DMS153 (cell line): ENCODE data around the gene LBR.
A peak's percentile ranks its signal among the peaks of the same experiment; 100 is the strongest.
"Not testable (repeated sequence)": the region's sequence is repeated elsewhere in the genome, so short reads cannot be mapped to it uniquely, and the experiment has no call there.

Source experiments
- DNase-seq: peaks from one replicate; lab custom pipeline; 2025; lab: John Stamatoyannopoulos, UW

The LBR gene

DNA sequence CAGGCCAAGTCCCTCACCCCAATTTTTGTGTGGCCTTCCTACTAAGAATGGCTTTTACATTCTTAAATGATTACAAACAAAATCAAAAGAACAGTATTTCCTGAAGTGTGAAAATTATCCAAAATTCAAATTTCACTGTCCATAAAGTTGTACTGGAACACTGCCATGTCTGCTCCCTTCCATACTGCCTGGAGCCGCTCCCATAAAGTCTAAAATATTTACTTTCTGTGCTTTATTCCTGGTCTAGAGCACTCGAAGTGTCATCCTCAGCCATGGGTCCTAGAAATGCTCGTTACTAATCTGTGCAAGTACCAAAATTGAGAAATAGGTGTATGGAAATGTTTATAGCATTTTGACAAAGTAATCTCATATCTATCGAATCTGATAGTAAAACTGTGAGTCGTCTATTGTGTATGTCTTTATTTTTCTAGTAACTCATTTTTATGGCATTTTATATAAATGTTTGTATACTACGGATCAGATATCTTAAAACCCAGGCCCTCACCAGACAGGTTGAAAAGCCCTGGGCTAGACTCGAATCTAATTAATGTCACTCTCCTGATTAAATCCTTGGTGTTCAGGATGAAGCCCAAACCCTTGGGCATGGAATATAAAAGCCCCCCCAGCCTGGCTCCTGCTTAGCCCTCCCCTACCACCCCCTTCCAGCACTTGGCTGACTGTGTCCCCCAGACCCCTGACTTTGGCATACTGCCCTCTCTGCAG lies 4.9 kb downstream of the LBR start:
- no peak for DNase-seq

DNA sequence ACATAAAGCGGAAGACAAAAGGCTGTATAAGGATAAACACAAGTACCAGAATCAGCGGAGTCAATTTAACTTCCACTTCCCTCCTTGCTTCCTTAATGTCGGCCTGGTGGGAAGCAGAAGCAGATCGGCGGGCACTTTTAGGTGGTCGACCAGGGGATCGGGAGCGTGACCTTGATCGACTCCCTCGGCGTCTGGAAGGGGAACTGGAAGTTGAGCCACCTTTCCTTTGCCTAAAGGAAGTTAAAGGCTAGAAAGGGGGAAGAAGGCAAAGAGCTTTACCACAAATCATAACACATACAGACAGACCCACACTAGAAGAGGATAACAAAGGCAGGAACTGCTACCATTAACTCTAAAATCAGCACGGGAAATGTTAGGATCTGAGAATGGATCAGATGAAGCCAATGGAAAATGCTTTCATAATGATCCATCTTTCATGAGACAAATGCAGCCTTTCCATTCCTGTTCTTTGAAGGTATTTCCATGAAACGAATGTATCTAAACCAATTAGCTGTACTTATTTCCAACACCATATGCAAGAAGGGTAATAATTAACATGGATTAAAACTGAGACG lies 5.7 kb downstream of the LBR start:
- no peak for DNase-seq

DNA sequence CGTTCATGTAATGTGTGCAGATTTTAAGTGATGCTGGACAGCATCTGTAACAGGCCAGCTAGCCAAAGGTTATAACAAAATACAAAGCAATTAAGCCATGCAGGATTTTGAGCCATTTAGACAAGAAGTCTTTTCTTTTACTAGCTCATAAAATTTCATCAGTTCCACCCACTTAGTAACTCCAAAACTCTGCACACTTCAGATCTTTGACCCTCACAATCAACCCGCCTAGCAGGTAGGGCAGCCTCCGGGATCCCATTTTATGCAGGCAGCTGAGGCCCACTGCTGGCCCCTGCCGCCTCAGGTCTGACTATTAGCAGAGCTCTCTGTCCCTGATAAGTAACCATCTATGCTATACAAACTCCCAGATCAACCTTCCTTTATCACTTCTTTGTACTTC lies 9.2 kb downstream of the LBR start:
- no peak for DNase-seq

GRCh38 chr1:225418059-225418458 lies 9.8 kb downstream of the LBR start:
- DNase-seq: peak; percentile 41

DNA sequence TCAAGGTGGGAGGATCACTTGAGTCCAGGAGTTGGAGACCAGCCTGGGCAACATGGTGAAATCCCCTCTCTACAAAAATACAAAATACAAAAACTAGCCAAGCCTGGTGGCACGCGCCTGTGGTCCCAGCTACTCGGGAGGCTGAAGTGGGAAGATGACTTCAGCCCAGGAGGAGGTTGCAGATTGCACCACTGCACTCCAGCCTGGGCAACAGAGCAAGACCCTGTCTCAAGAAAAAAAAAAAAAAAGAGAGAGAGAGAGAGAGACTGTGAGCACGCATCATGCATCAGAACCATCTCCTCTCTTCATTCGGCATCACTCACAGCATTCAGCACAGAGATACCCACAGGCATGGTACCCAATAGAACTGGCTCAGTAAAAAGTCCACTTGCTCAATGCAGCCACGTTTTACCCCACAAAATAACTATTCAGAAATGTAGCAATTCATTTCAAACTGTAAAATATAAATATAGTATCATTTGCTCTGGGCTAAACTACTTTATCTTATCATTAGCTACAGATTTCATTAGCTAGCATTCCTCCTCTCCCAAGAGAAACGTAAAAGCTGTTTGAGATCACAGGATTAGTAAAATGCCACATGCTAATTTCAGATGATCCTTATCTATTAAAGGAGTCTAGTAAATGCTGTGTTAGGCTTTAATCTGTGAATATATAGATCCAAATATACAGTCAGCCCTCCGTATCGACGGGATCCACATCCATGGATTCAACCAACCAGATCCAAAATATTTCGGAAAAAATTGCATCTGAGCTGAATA lies 11.7 kb downstream of the LBR start:
- DNase-seq: no peak

GRCh38 chr1:225415307-225415706 lies 12.5 kb downstream of the LBR start:
- no peak for DNase-seq

DNA sequence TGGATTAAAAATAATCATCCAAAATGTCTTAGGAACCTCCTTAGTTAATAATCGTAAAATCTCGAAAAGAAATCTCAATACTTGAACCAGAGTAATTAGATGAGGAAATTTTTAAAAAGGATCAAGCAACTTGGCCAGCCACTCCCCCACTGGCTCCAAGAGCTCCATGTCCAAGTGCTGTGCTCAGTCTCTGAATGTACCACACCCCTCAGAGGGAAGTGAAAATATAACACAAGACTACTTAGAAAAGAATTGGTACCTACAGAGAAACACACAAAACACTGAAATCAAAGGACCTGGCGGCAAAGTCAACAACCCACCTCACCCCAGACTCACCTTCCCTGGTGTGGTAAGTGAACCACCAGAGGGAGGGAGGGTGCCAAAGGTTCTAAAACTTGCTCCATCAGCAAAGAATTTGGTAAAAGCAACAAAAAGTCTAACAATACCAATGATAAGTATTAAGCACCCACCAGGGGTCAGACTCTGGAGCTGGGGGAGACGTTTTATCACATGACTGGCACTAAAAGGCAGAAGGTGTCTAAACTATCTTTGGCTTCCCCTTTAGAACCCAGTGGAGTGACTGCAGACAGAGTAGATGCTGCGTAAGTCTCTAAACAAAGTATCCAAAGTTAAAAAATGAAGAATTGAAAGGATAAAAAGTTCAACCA lies 14.0 kb downstream of the LBR start:
- no peak for DNase-seq

DNA sequence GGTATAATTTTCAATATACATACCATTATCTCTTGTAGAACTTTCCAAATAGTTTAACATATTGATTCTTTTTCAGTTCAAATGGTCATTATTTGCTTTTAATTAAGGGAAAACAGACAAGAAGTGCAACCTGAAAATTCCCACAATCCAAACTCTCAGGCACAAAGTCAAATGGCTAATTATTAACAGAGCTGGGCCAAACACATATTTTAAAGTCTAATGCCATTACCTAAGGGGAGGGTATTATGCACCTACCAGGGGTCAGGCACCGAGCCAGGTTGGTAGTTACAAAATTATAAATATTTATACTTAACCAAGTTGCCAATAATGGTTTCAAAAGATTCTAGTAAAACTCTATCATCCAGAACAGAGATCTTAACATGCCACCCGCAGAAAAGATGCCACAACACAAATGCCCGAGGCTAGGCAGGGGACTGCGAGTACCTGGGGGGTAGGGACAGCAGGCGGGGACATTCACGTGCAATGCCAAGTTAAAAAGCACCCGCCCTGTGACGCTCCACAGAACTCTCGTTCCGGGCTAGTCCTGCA lies 15.0 kb downstream of the LBR start:
- DNase-seq: no peak

- DNase-seq: no peak
Measured at GRCh38 chr1:225412321-225412720, 15.5 kb downstream of the LBR start.

- no peak for DNase-seq
Measured at GRCh38 chr1:225410036-225410435, 17.8 kb downstream of the LBR start.

GRCh38 chr1:225409051-225409450 lies 18.8 kb downstream of the LBR start:
- DNase-seq: no peak

DNA sequence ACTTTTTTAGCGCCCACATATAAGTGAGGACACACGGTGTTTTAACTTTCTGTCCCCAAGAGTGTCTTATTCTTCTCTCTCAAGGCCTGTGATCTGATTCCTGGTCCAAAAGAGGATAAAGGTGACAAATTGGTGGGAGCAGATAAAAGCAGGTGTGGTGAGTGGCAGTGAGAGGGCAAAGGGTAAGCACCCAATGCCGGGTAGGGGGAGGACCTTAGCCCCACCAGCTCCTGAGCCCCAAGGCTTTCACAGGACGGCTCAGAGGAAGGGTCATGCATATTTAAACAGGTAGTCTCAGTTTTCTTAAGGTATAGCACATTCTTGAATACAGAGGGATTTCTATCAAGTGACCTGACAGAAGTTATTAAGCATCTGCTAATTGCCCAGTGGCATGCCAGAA lies 19.6 kb downstream of the LBR start:
- no peak for DNase-seq

GRCh38 chr1:225407755-225408154 lies 20.1 kb downstream of the LBR start:
- DNase-seq: no peak

DNA sequence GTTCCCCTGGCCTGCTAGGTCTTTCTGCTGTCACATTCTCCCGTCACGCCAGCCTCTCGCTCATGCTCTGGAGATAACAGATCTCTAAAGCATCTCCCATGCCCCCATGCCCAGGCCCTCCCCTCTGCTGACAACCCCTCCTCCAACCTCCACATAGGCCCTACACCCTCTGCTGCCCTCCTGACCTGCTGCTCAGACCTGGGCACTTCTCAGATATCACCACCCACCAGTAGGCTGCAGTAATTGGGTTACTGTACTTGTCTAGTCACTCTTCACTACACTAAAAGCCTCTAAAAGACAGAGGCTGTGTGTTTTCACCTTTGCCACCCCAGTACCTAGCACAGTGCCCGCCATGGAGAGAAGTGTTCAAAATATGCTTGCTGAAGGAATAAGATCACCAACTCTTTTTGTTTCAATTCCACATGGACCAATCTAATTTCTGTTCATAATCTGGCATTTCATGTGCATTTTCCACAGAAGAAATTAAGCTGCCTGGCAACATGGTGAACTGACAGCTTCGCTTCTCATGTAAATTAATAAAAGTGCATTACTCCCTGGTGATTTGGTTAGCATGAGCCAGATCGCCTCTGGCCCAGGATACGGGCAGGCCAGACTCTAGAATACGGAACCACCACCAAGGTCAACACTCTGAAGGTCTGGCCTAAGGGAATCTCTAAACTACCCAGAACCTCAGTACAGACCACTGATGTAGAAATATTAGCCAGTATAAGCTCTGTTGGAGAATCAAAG lies 20.7 kb downstream of the LBR start:
- no peak for DNase-seq

DNA sequence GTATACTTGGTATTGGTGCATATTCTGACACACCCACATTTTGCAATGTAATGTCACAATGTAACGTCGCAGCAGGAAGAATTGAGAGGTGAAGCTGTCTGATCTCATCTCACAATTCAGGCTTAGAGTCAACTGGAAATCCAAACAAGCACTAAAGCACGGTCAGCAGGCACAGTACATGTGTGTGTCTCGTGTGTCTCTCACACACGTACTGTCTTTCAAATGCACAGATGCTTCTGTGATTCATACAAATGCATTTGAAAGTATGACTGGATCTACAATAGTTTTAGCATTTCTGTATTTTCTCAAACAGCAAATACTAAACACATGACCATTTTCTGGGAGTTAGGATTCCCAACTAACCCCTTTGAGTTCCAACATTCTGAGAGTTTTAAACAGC lies 26.9 kb downstream of the LBR start:
- DNase-seq: no peak

DNA sequence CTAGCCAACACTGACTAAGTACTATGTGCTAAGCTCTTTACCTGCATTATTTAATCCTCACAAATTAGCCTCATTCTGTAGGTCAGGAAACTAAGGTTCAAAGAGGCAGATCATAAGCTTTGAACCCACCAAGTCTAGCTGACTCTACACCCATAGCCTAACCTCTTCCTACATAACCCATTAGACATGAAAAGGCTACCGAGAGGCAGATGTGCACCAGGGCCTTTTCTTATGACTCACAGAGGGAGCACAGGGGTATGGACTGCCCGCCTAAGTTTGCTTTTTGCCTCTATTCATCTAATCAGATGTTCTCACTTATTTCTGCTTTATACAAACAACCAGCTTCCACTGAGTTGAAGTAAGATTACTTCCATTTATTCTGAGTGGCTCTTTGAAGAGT lies 31.5 kb downstream of the LBR start:
- no peak for DNase-seq

DNA sequence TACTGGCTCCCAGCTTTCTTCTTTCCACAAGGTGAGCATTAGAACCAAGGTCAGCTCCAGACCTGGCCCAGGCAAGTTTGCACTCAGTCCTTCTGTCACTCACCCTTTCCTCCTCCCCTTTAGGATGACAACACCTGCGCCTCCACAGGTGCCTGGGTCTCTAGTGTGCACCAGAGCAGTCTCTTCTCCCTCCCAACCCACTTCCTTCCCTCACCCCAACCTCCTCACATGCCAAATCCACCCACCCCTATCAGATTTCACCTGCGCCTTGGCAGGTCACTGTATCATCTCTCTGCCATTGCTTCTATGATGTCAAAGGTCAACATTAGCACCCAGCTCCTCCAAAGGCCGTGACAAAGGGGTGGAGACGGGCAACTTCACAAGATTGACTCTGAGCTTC lies 38.0 kb downstream of the LBR start:
- DNase-seq: no peak

- DNase-seq: no peak
Measured at GRCh38 chr1:225388372-225388771, 39.5 kb downstream of the LBR start.

DNA sequence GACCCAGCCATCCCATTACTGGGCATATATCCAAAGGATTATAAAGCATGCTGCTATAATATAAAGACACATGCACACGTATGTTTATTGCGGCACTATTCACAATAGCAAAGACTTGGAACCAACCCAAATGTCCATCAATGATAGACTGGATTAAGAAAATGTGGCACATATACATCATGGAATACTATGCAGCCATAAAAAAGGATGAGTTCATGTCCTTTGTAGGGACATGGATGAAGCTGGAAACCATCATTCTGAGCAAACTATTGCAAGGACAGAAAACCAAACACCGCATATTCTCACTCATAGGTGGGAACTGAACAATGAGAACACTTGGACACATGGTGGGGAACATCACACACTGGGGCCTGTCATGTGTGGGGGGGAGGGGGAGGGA lies 41.0 kb downstream of the LBR start:
- not testable (repeated sequence) for DNase-seq

DNA sequence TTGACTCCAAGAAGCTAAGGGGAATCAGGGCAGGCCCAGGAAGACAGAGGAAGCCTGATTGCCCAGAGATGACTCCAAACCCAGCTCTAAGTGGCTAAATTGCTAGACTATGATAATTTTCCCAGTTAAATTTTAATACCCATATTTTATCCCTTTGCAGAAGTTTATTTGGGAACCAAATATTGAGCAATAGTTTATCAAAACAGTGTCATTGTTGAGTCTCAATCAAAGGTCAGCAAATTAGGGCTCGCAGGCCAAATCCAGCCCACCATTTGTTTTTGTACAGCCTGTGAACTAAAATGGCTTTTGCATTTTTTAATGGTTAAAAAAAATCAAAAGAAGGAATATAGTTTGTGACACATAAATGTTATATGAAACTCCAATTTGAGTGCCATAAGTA lies 47.1 kb downstream of the LBR start:
- no peak for DNase-seq

DNA sequence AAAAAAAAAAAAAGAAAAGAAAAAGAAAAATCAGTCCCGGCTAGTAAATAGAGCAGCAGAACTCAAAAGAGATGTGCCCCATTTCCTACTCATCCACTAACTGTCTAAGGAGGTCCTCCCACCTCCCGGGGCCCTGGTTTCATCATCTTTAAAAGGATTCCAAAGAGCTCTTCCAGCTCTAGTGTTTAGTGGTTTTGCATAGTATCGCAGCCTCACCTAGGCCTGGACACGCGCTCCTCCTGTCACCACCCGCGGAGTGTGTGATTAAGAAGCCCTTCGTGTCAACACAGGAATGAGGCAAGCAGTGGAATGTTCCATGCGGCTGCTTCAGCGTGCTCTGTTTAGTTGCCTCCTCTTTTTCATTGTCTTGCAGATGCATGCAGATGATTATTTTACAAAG lies 49.0 kb downstream of the LBR start:
- no peak for DNase-seq

GRCh38 chr1:225374996-225375395 lies 52.8 kb downstream of the LBR start:
- DNase-seq: no peak
